Hepatocyte (in vitro differentiated cells): ENCODE data around the gene GP1BB.

Experiments
- CTCF ChIP-seq: fragments of 200-600 bp; sonication (generic); IDR thresholded peaks from 2 replicates; pipeline ENCODE4 v1.5.1; 2016; ENCODE audit warnings: antibody characterized with exemption, mild to moderate bottlenecking; ENCODE audit not compliant: poor library complexity
- EZH2 ChIP-seq: fragments of 200-600 bp; sonication (generic); IDR thresholded peaks from 2 replicates; pipeline ENCODE4 v1.6.1; 2016; ENCODE audit warnings: antibody characterized with exemption, mild to moderate bottlenecking, borderline replicate concordance

GRCh38 chr22:19769393-19769715 is 46.0 kb downstream of the GP1BB start:
- TF ChIP-seq CTCF (no peak), EZH2 (no peak)
